Neural progenitor cell (in vitro differentiated cells): Measurements from ENCODE around the gene TMEM62.

Source experiments
- EZH2 ChIP-seq: fragments of 200-600 bp; sonication (generic); IDR thresholded peaks from 2 replicates; pipeline ENCODE4 v1.6.1; 2017; ENCODE audit warnings: antibody characterized with exemption, mild to moderate bottlenecking, moderate library complexity
- EZH2phosphoT487 ChIP-seq: fragments of 200-600 bp; sonication (generic); IDR thresholded peaks from 2 replicates; pipeline ENCODE4 v1.6.1; 2017; ENCODE audit warnings: antibody characterized with exemption
- TF ChIP-seq, protein P1 (sequence below): fragments of 200-600 bp; sonication (generic); IDR thresholded peaks from 2 replicates; pipeline ENCODE4 v1.5.1; 2017; ENCODE audit warnings: antibody characterized with exemption, mild to moderate bottlenecking

DNA sequence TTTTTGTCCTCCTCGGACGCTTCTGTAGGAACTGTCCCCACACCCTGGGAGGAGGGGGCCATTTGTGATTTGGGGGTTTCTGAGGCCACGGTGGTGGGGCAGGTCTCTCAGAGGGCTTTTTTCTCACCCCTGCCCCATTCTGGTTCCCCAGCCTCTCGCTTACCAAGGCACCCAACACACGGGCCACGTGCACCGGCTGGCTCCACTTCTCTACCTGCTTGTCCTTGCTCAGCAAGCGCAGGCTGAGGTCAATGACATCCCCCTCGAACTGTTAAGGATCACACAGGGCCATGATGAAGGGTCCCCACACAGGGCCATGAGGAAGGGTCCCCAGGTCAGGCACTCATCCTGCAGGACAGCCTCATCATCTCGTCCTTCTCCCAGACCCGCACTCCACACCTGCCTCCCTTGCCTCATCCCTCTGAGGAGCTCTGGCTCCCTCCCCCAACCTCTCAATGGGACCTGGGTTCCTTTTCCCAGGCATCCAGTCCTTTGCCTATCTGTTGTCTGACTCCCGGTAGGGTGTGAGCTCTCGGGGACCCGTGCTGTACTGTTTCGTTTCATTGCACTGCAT is 76.9 kb downstream of the TMEM62 start:
- TF ChIP-seq, protein P1, sequence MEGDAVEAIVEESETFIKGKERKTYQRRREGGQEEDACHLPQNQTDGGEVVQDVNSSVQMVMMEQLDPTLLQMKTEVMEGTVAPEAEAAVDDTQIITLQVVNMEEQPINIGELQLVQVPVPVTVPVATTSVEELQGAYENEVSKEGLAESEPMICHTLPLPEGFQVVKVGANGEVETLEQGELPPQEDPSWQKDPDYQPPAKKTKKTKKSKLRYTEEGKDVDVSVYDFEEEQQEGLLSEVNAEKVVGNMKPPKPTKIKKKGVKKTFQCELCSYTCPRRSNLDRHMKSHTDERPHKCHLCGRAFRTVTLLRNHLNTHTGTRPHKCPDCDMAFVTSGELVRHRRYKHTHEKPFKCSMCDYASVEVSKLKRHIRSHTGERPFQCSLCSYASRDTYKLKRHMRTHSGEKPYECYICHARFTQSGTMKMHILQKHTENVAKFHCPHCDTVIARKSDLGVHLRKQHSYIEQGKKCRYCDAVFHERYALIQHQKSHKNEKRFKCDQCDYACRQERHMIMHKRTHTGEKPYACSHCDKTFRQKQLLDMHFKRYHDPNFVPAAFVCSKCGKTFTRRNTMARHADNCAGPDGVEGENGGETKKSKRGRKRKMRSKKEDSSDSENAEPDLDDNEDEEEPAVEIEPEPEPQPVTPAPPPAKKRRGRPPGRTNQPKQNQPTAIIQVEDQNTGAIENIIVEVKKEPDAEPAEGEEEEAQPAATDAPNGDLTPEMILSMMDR = no peak
- TF ChIP-seq EZH2 (no peak), EZH2phosphoT487 (no peak)
